IPS-20b (cell line): ENCODE data around the gene NUMB.

Source experiments
- H3K27ac ChIP-seq: one replicate; pipeline ENCODE4 v1.5.1; 2013; ENCODE audit warnings: low read length
- H3K27me3 ChIP-seq: 2 replicates; pipeline ENCODE4 v1.6.1; 2013; ENCODE audit warnings: mild to moderate bottlenecking, low read length, inconsistent platforms; ENCODE audit not compliant: insufficient read depth
- H3K36me3 ChIP-seq: 2 replicates; pipeline ENCODE4 v1.6.1; 2013; ENCODE audit warnings: low read depth, mild to moderate bottlenecking, inconsistent platforms, low read length, moderate library complexity; ENCODE audit not compliant: insufficient read depth
- H3K4me1 ChIP-seq: 2 replicates; pipeline ENCODE4 v1.6.1; 2013; ENCODE audit warnings: mild to moderate bottlenecking, control low read depth, inconsistent platforms, low read length, moderate library complexity; ENCODE audit not compliant: insufficient read depth
- H3K4me3 ChIP-seq: 2 replicates; pipeline ENCODE4 v1.5.1; 2013; ENCODE audit warnings: mild to moderate bottlenecking, low read length, inconsistent platforms
- H3K9ac ChIP-seq: 2 replicates; pipeline ENCODE4 v1.6.1; 2013; ENCODE audit warnings: low read depth, mild to moderate bottlenecking, inconsistent platforms, low read length, moderate library complexity
- H3K9me3 ChIP-seq: 2 replicates; pipeline ENCODE4 v1.6.1; 2013; ENCODE audit warnings: mild to moderate bottlenecking, low read depth, low read length, inconsistent platforms; ENCODE audit not compliant: insufficient read depth

The NUMB gene

GRCh38 chr14:73253721-73254120 is 204.6 kb downstream of the NUMB start:
- H3K9me3 ChIP-seq = no peaks in the 10 kb centered on the region
- no peak overlapping the region for H3K9ac ChIP-seq
- no peak overlapping the region for H3K4me3 ChIP-seq
- no peaks in the 10 kb centered on the region for H3K4me1 ChIP-seq
- H3K27ac ChIP-seq = no peak overlapping the region
- H3K27me3 ChIP-seq = no peaks in the 10 kb centered on the region
- H3K36me3 ChIP-seq = no peaks in the 10 kb centered on the region

- H3K27ac ChIP-seq = no peak overlapping the region
- H3K9ac ChIP-seq = no peak overlapping the region
- H3K4me3 ChIP-seq = no peak overlapping the region
- no peaks in the 10 kb centered on the region for H3K27me3 ChIP-seq
- H3K4me1 ChIP-seq = no peaks in the 10 kb centered on the region
- H3K9me3 ChIP-seq = no peaks in the 10 kb centered on the region
- no peaks in the 10 kb centered on the region for H3K36me3 ChIP-seq
These were observed 205.1 kb downstream of the NUMB start for GRCh38 chr14:73253323-73253610.

DNA sequence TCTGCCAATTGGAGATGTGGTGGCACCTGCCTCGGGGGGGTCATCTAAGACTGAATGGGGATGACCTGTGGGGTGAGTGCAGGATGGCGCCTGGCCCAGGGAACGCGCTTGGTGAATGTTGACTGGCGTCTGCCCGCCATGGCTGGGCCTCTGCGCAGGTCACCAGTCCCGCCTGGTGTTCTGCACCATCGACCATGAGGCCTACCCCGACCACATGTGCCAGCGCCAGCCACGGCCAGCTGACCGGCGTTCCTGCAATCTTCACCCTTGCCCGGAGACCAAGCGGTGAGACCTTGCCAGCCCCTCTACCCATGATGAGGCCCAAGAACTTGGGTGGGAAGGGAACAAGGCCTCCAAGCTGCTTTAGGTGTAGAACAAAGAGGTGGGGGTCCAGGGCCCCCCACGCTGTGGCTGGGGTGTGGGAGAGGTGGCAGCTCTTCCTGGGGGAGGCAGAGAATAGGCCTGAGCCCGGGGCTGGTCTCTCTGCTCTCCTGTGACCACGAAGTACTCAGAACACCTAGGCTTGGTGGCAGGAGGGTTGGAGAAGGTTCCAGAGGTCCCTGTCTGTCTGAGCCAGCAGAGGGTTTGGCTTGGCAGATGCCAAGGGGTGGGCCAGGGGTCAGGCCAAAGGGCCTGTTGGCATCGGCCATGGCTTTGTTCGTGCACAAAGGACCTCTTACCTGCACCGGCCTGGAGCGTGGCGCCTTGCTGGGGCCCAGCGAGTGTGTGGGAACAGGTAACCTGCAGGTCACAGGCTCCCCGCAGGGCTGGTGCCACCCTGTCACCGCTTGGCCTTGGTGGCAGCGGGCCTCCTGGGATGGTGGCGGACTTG is 205.6 kb downstream of the NUMB start:
- H3K4me3 ChIP-seq = no peak overlapping the region
- H3K27me3 ChIP-seq = no peaks in the 10 kb centered on the region
- no peak overlapping the region for H3K27ac ChIP-seq
- H3K9ac ChIP-seq = no peak overlapping the region
- no peaks in the 10 kb centered on the region for H3K4me1 ChIP-seq
- no peaks in the 10 kb centered on the region for H3K36me3 ChIP-seq
- no peaks in the 10 kb centered on the region for H3K9me3 ChIP-seq

DNA sequence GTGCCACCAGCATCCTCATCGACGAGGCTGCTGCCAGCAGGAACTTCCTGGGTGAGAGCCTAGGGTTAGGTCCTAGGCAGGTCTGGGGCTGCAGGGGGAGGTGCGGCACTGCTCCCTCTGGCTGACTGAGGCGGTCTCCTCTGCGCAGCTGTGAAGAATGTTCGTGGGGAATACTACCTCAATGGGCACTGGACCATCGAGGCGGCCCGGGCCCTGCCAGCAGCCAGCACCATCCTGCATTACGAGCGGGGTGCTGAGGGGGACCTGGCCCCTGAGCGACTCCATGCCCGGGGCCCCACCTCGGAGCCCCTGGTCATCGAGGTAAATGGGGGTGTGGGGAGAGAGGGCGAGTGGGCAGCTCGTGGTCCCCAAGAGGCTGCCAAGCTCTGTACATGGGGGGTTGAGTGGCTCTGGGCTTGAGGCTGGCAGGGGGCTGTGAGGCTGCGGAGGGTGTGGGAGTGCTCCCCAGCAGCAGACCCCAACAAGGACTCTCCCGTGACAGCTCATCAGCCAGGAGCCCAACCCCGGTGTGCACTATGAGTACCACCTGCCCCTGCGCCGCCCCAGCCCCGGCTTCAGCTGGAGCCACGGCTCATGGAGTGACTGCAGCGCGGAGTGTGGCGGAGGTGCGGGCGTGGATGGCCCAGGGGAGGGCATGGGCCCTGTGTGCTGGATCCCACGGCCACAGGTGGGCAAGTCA is 206.7 kb downstream of the NUMB start:
- no peak overlapping the region for H3K9ac ChIP-seq
- no peak overlapping the region for H3K4me3 ChIP-seq
- H3K4me1 ChIP-seq = no peaks in the 10 kb centered on the region
- no peak overlapping the region for H3K27ac ChIP-seq
- no peaks in the 10 kb centered on the region for H3K36me3 ChIP-seq
- no peaks in the 10 kb centered on the region for H3K9me3 ChIP-seq
- H3K27me3 ChIP-seq = no peaks in the 10 kb centered on the region

DNA sequence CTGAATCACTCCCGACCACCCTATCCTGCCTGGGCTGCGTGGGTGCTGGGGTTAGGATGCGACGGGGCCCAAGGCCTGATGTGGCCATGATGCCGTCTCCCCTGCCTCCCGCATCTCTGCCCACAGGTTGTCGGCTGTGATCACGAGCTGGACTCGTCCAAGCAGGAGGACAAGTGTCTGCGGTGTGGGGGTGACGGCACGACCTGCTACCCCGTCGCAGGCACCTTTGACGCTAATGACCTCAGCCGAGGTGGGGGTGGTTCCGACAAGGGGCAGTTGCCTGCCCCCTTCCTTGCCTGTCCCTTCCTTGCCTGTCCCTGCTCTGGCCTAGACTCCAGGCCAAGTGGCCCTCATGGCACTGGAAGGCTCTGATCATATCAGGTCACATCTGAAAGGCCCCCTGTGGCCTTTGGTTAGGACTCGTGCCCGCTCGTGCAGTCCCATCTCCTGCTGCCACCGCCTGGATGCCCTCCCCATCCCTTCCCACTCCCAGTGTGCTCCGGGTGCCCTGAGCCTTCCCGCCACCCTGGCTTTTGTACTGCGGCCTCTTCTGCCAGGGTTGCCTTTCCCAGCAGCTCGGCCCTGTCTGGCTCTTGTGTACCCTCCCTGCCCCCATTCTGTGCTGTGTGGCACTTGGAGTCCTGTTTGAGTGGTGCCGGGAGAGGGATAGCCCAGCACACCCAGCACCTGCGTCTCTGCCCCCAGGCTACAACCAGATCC is 207.4 kb downstream of the NUMB start:
- Histone ChIP-seq H3K27me3 (no peaks in the 10 kb centered on the region), H3K9ac (no peak overlapping the region), H3K4me3 (no peak overlapping the region), H3K4me1 (no peaks in the 10 kb centered on the region), H3K27ac (no peak overlapping the region), H3K36me3 (no peaks in the 10 kb centered on the region), H3K9me3 (no peaks in the 10 kb centered on the region)

- H3K4me3 ChIP-seq = no peak overlapping the region
- no peaks in the 10 kb centered on the region for H3K27me3 ChIP-seq
- H3K36me3 ChIP-seq = no peaks in the 10 kb centered on the region
- no peaks in the 10 kb centered on the region for H3K4me1 ChIP-seq
- H3K9me3 ChIP-seq = no peaks in the 10 kb centered on the region
- no peak overlapping the region for H3K9ac ChIP-seq
- H3K27ac ChIP-seq = no peak overlapping the region
These were observed 208.0 kb downstream of the NUMB start for GRCh38 chr14:73250317-73250713.

- Histone ChIP-seq H3K36me3 (no peaks in the 10 kb centered on the region), H3K9me3 (no peaks in the 10 kb centered on the region), H3K27ac (no peak overlapping the region), H3K4me1 (no peaks in the 10 kb centered on the region), H3K27me3 (no peaks in the 10 kb centered on the region), H3K9ac (no peak overlapping the region), H3K4me3 (no peak overlapping the region)
These were observed 208.6 kb downstream of the NUMB start for GRCh38 chr14:73249564-73250316.

DNA sequence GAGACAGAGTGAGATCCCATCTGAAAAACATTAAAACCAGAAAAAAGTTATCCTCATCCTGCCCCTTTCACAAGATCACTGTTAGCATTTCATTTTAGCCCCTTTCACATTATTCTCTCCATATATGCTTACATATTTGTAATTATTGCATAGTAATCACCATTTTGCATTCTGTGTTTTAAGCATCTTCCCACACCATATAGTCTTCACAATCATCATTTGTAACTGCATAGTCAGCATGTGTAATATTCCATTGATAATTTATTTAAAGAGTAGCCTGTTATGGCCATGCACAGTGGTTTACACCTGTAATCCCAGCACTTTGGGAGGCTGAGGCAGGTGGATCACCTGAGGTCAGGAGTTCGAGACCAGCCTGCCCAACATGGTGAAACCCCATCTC is 209.2 kb downstream of the NUMB start:
- no peak overlapping the region for H3K4me3 ChIP-seq
- H3K4me1 ChIP-seq = no peaks in the 10 kb centered on the region
- H3K9ac ChIP-seq = no peak overlapping the region
- H3K9me3 ChIP-seq = no peaks in the 10 kb centered on the region
- no peaks in the 10 kb centered on the region for H3K27me3 ChIP-seq
- no peak overlapping the region for H3K27ac ChIP-seq
- H3K36me3 ChIP-seq = no peaks in the 10 kb centered on the region

DNA sequence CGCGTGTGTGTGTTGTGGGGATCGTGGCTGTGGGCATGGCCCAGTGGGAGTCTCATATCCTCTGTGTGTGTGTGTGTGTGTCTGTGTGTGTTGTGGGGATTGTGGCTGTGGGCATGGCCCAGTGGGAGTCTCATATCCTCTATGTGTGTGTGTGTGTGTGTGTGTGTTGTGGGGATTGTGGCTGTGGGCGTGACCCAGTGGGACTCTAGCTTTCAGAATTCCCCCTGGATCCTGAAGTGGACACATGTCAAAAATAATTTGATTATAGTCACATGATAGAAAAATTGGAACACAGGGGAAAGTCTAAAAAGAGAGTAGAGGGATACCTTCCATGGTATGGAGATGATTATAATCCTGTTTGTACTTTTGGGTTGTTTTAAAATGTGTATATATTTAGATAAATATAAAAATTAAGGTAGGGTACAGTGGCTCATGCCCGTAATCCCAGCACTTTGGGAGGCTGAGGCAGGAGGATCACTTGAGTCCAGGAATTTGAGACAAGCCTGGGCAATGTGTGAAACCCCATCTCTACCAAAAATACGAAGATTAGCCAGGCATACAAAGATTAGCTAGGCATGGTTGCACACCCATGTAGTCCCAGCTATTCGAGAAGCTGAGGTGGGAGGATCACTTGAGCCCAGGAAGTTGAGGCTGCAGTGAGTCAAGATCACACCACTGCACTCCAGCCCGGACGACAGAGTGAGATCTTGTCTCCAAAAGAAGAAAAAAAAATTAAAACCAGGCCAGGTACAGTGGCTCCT is 210.1 kb downstream of the NUMB start:
- Histone ChIP-seq H3K9ac (no peak overlapping the region), H3K4me3 (no peak overlapping the region), H3K27ac (no peak overlapping the region)

GRCh38 chr14:73246387-73247150 is 211.8 kb downstream of the NUMB start:
- no peak overlapping the region for H3K27ac ChIP-seq
- no peaks in the 10 kb centered on the region for H3K4me1 ChIP-seq
- no peaks in the 10 kb centered on the region for H3K9me3 ChIP-seq
- H3K4me3 ChIP-seq = peak overlapping the region; percentile 51; the same call in 1 of the 2 replicates
- H3K27me3 ChIP-seq = no peaks in the 10 kb centered on the region
- 0 out of 2 replicates have a peak, but pooled peaks cover 3% of the 10 kb centered on the region for H3K36me3 ChIP-seq
- no peak overlapping the region for H3K9ac ChIP-seq

More for the DNA sequence above, 210.1 kb downstream of the NUMB start:
- H3K36me3 ChIP-seq = 0 out of 2 replicates have a peak, but pooled peaks cover 3% of the 10 kb centered on the region
- H3K4me1 ChIP-seq = no peaks in the 10 kb centered on the region
- H3K9me3 ChIP-seq = no peaks in the 10 kb centered on the region
- H3K27me3 ChIP-seq = no peaks in the 10 kb centered on the region
